Muscle layer of duodenum (tissue), 2 donors: ENCODE data around the gene PCDHGA1.

Source experiments
- H3K27ac ChIP-seq: one replicate; pipeline ENCODE4 v1.7.0; 2013; ENCODE audit warnings: mild to moderate bottlenecking, low read length
- H3K27me3 ChIP-seq: one replicate; pipeline ENCODE4 v1.7.0; 2013; ENCODE audit warnings: low read depth, mild to moderate bottlenecking, control low read depth, low read length
- H3K36me3 ChIP-seq, 2 donors: one replicate each; pipeline ENCODE4 v1.7.0; 2013; ENCODE audit warnings: low read length in 2 of 2, control low read depth in 1 of 2, mild to moderate bottlenecking in 1 of 2; ENCODE audit not compliant: insufficient read depth in 2 of 2, control insufficient read depth in 1 of 2
- H3K4me1 ChIP-seq, 2 donors: one replicate each; pipeline ENCODE4 v1.7.0; 2013; ENCODE audit warnings: low read length in 2 of 2, mild to moderate bottlenecking in 2 of 2, control low read depth in 1 of 2, moderate library complexity in 1 of 2; ENCODE audit not compliant: insufficient read depth in 2 of 2, control insufficient read depth in 1 of 2
- H3K4me3 ChIP-seq, 2 donors: one replicate each; pipeline ENCODE4 v1.7.0; 2013; ENCODE audit warnings: low read length in 2 of 2, low read depth in 1 of 2, mild to moderate bottlenecking in 1 of 2
- H3K9me3 ChIP-seq, 2 donors: one replicate each; pipeline ENCODE4 v1.7.0; 2013; ENCODE audit warnings: low read length in 2 of 2, control low read depth in 1 of 2, mild to moderate bottlenecking in 1 of 2; ENCODE audit not compliant: control insufficient read depth in 1 of 2
- donor health status: healthy.

PCDHGA1 gene

DNA sequence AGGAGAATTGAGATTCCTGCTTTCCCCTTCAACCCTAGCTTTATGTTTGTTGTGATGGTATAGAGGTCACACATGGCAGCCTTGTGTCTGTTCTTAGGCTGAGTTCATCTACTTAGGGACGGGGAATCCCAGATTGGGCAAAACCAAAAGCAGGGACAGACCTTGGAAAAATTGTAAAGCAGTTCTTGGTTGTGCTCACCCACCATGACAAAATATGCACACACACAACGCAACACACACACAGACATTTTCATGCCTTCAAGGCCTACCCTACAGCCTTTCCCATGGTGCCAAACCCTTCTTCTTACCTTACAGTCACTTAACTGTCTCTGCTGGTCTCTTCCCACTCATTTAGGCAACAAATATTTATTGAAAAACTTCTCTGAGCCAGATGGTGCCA, 173.4 kb downstream of the PCDHGA1 start:
- peaks cover 10 to 17% of the 10 kb centered on the region in 2 donors for H3K36me3 ChIP-seq
- H3K27ac ChIP-seq, result no peak overlapping the region
- no peak overlapping the region for H3K4me3 ChIP-seq
- H3K4me1 ChIP-seq, result peaks cover 0 to 19% of the 10 kb centered on the region in 2 donors
- H3K27me3 ChIP-seq, result no peaks in the 10 kb centered on the region
- H3K9me3 ChIP-seq, result no peaks in the 10 kb centered on the region

- Histone ChIP-seq H3K9me3 (no peaks in the 10 kb centered on the region), H3K36me3 (peaks cover 10 to 17% of the 10 kb centered on the region in 2 donors), H3K27ac (no peak overlapping the region)
Measured at GRCh38 chr5:141504216-141504615, 173.9 kb downstream of the PCDHGA1 start.

DNA sequence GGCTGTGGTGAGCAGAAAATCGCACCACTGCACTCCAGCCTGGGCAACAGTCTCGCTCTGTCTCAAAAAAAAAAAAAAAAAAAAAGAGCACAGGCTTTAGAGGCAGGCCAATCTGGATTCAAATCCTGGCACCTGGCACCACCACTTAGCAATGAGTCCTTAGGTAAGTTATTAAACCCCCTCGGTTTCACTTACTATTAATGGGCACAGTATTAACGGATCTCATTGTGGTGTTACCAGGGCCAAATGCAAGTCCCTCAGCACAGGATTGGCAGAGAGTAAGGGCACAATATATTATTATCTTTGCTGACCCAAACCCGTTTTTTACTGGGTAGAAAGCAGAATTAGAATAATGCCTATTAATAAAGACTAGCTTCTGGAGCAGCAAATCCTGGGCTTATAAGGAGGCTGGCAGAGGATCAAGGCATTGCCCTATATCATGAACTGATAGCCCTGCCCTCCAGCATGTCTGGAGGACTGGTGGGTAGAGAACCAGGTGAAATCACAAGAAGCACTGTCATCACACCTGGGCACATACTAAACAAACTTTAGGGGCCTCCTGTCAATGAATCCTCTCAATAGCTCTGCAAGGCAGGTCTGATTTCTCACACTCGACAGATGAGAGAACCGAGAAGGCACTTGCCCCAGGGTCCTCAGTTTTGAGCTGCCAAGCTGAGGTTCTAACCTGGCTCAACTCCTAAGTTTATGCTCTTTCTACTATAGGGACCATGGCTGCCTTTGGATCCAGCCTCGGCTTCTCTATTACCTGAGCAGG, 176.3 kb downstream of the PCDHGA1 start:
- H3K4me1 ChIP-seq, result peaks cover 0 to 26% of the 10 kb centered on the region in 2 donors
- H3K4me3 ChIP-seq, result no peak overlapping the region
- H3K27ac ChIP-seq, result peak overlapping the region; percentile 51
- H3K36me3 ChIP-seq, result peaks cover 18 to 30% of the 10 kb centered on the region in 2 donors
- H3K27me3 ChIP-seq, result no peaks in the 10 kb centered on the region
- no peaks in the 10 kb centered on the region for H3K9me3 ChIP-seq

More at GRCh38 chr5:141504216-141504615, 173.9 kb downstream of the PCDHGA1 start:
- H3K4me3 ChIP-seq, result no peak overlapping the region
- peaks cover 0 to 21% of the 10 kb centered on the region in 2 donors for H3K4me1 ChIP-seq
- H3K27me3 ChIP-seq, result no peaks in the 10 kb centered on the region

- Histone ChIP-seq H3K27ac (peak overlapping the region; percentile 51), H3K9me3 (no peaks in the 10 kb centered on the region), H3K4me3 (peak overlapping the region in 1 of 2 donors; percentile 43), H3K4me1 (peaks cover 0 to 26% of the 10 kb centered on the region in 2 donors), H3K36me3 (peaks cover 19 to 34% of the 10 kb centered on the region in 2 donors), H3K27me3 (no peaks in the 10 kb centered on the region)
Measured at GRCh38 chr5:141507387-141508091, 177.2 kb downstream of the PCDHGA1 start.

DNA sequence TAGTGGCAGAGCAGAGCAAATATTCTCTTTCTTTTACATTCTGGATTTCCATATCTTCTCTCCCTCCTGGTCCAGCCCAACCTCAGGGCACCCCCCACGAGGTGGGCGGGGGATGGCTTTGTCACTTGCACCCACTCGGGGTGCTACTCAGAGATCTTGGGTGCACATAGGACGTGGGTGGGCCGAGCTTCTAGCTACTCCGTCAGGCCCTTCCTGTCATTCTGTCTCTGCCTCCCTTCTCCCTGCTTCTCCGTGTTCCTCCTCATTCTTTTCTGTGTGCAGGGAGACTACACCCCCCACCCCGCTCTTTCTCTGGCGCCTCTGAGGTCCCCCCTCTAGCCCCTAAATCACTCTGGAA, 178.1 kb downstream of the PCDHGA1 start:
- Histone ChIP-seq H3K27ac (peak overlapping the region; percentile 51), H3K9me3 (no peaks in the 10 kb centered on the region), H3K4me3 (peak overlapping the region; percentile 26 to 43), H3K4me1 (peaks cover 0 to 26% of the 10 kb centered on the region in 2 donors), H3K27me3 (no peaks in the 10 kb centered on the region), H3K36me3 (peaks cover 19 to 34% of the 10 kb centered on the region in 2 donors)

GRCh38 chr5:141508798-141509611, 178.7 kb downstream of the PCDHGA1 start:
- peak overlapping the region; percentile 26 to 43 for H3K4me3 ChIP-seq
- H3K9me3 ChIP-seq, result no peaks in the 10 kb centered on the region
- H3K36me3 ChIP-seq, result peaks cover 13 to 34% of the 10 kb centered on the region in 2 donors
- H3K4me1 ChIP-seq, result peaks cover 0 to 30% of the 10 kb centered on the region in 2 donors
- peak overlapping the region; percentile 51 for H3K27ac ChIP-seq
- H3K27me3 ChIP-seq, result no peaks in the 10 kb centered on the region

DNA sequence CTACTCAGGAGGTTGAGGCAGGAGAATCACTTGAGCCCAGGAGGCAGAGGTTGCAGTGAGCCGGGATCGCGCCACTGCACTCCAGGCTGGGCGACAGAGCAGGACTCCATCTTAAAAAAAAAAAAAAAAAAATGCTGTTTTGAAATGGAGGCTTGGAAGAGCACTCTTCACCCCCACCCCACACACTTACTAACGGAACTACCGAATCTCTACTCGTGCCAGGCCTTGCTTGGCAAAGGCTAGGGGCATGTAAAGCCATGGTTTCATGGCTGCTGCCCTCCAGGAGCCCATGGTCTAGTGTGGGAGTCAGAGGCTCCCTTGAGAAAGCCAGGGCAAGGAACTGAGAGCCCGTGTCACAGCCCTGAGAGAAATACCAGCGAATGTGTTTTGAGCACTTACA, 179.8 kb downstream of the PCDHGA1 start:
- Histone ChIP-seq H3K9me3 (no peaks in the 10 kb centered on the region), H3K4me3 (no peak overlapping the region), H3K36me3 (peaks cover 13 to 33% of the 10 kb centered on the region in 2 donors), H3K27me3 (no peaks in the 10 kb centered on the region), H3K27ac (no peak overlapping the region), H3K4me1 (peaks cover 8 to 41% of the 10 kb centered on the region in 2 donors)

DNA sequence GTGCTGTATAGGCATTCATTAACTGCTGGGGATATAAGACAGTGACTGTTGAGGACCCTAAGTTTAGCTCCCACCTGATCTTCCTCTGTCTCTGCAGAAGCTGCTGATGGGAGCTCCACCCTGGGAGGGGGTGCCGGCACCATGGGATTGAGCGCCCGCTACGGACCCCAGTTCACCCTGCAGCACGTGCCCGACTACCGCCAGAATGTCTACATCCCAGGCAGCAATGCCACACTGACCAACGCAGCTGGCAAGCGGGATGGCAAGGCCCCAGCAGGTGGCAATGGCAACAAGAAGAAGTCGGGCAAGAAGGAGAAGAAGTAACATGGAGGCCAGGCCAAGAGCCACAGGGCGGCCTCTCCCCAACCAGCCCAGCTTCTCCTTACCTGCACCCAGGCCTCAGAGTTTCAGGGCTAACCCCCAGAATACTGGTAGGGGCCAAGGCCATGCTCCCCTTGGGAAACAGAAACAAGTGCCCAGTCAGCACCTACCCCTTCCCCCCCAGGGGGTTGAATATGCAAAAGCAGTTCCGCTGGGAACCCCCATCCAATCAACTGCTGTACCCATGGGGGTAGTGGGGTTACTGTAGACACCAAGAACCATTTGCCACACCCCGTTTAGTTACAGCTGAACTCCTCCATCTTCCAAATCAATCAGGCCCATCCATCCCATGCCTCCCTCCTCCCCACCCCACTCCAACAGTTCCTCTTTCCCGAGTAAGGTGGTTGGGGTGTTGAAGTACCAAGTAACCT, 180.7 kb downstream of the PCDHGA1 start:
- Histone ChIP-seq H3K4me3 (no peak overlapping the region), H3K4me1 (peaks cover 8 to 46% of the 10 kb centered on the region in 2 donors), H3K9me3 (no peaks in the 10 kb centered on the region), H3K27me3 (no peaks in the 10 kb centered on the region), H3K27ac (no peak overlapping the region), H3K36me3 (peaks cover 15 to 25% of the 10 kb centered on the region in 2 donors)

DNA sequence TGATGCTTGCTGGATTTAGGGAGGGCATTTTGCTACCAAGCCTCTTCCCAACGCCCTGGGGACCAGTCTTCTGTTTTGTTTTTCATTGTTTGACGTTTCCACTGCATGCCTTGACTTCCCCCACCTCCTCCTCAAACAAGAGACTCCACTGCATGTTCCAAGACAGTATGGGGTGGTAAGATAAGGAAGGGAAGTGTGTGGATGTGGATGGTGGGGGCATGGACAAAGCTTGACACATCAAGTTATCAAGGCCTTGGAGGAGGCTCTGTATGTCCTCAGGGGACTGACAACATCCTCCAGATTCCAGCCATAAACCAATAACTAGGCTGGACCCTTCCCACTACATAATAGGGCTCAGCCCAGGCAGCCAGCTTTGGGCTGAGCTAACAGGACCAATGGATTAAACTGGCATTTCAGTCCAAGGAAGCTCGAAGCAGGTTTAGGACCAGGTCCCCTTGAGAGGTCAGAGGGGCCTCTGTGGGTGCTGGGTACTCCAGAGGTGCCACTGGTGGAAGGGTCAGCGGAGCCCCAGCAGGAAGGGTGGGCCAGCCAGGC, 181.5 kb downstream of the PCDHGA1 start:
- H3K4me1 ChIP-seq, result peaks cover 8 to 44% of the 10 kb centered on the region in 2 donors

DNA sequence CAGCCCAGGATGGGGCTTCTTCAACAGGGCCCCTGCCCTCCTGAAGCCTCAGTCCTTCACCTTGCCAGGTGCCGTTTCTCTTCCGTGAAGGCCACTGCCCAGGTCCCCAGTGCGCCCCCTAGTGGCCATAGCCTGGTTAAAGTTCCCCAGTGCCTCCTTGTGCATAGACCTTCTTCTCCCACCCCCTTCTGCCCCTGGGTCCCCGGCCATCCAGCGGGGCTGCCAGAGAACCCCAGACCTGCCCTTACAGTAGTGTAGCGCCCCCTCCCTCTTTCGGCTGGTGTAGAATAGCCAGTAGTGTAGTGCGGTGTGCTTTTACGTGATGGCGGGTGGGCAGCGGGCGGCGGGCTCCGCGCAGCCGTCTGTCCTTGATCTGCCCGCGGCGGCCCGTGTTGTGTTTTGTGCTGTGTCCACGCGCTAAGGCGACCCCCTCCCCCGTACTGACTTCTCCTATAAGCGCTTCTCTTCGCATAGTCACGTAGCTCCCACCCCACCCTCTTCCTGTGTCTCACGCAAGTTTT, 182.1 kb downstream of the PCDHGA1 start:
- H3K36me3 ChIP-seq, result peaks cover 23 to 25% of the 10 kb centered on the region in 2 donors
- H3K27ac ChIP-seq, result peak overlapping the region; percentile 82
- H3K4me1 ChIP-seq, result peaks cover 8 to 38% of the 10 kb centered on the region in 2 donors
- peak overlapping the region; percentile 66 to 80 for H3K4me3 ChIP-seq
- no peaks in the 10 kb centered on the region for H3K9me3 ChIP-seq
- H3K27me3 ChIP-seq, result no peaks in the 10 kb centered on the region

More for the DNA sequence above, 181.5 kb downstream of the PCDHGA1 start:
- no peaks in the 10 kb centered on the region for H3K27me3 ChIP-seq
- H3K36me3 ChIP-seq, result peaks cover 23 to 25% of the 10 kb centered on the region in 2 donors
- H3K27ac ChIP-seq, result peak overlapping the region; percentile 82
- no peaks in the 10 kb centered on the region for H3K9me3 ChIP-seq
- H3K4me3 ChIP-seq, result no peak overlapping the region
